Mucosa of descending colon (tissue), 3 donors: Measurements from ENCODE around the gene KIAA0753. TPM values are rescaled to one million over a fixed set of nuclear protein-coding genes. Genes with fewer than 3 reads are reported as not detected.

Experiments used
- ATAC-seq: fragments of 200-7000 bp; cut with Tn5 transposase; one replicate; pipeline ENCODE4 v1.9.1; 2020; ENCODE audit warnings: mild to moderate bottlenecking, moderate library complexity
- DNase-seq, 3 donors: peaks; one replicate each; pipeline ENCODE4 v3.0.0-alpha.2; 2020
- H3K36me3 ChIP-seq: fragments of 200-600 bp; one replicate; pipeline ENCODE4 v1.8.0; 2021; ENCODE audit warnings: low read depth, mild to moderate bottlenecking
- H3K4me1 ChIP-seq: fragments of 200-600 bp; one replicate; pipeline ENCODE4 v1.8.0; 2021; ENCODE audit warnings: low read depth, mild to moderate bottlenecking
- H3K4me3 ChIP-seq: fragments of 200-600 bp; one replicate; pipeline ENCODE4 v1.8.0; 2021; ENCODE audit warnings: mild to moderate bottlenecking
- H3K9me3 ChIP-seq: fragments of 200-600 bp; one replicate; pipeline ENCODE4 v1.8.0; 2021; ENCODE audit warnings: mild to moderate bottlenecking
- CTCF ChIP-seq: fragments of 200-600 bp; IDR thresholded peaks from one replicate; pipeline ENCODE4 v1.8.0; 2022; ENCODE audit warnings: antibody characterized with exemption, mild to moderate bottlenecking
- intact Hi-C, 2 donors: fragments of 100-400 bp; cut with DNase I in 1 of 2; cut with micrococcal nuclease in 1 of 2; formaldehyde crosslinking; loops; one replicate each; pipeline versions ENCODE4 v1.11.0 to v1.11.1; 2022; cut with DNase I, micrococcal nuclease
- total RNA-seq, 3 donors: library from RNA; stranded (reverse); fragmentation: NEBNext Ultra II Directional in 2 of 3; extraction: Animal tissue kit (Norgen Biotek cat#: 25700) in 2 of 3; gene quantifications; one replicate each; pipeline versions ENCODE4 v1.2.1 to v1.2.4, GENCODE V29; 2021 to 2023
- donor health status: DM: no; HTN: no; CAD: no; lungs with moderate emphysema.
- donor health status: DM: no; HTN: no; CAD: no.
- donor health status: DM: no; HTN: yes; CAD: no.

Gene KIAA0753
- total RNA-seq, 3 donors from 2014 or later = 15.5 to 22.8 (median 18.6) TPM

DNA sequence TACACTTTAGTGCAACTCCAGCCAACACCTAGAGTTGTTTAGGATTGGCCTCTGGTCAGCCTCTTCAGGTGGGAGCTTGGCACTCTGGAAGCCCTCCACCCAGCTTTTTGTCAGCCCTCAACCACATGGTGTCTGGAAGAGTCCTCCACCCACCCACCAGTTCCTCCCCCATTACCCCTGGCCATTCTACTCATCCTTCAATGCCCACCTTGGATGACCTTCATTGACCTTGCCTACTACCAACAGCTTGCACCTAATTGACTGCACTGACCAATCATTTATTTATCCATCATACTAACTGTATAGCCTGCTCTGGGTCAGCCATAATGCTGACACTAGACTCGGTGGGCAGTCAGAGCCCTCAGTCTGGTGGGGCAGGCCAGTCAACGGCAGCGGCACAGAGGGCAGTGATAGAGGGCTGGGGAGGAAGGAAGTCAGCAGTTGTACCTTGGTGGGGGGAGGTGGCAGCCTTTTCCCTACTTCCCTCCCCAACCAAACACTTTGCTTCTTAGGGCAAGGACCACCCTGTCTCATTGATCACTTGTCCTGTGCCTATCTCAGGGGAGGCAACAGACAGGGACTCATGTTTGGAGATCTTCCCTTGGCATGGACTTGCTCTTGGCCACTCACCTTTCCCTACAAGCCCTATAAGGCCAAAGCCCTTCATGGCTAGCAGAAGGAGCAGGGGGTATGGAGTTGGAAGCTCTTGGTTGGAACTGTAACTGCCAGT lies 43.4 kb upstream of the KIAA0753 start:
- intact Hi-C loops = no loop called here
- Histone ChIP-seq H3K9me3 (no peaks in the 10 kb centered on the region), H3K36me3 (no peaks in the 10 kb centered on the region), H3K4me3 (no peak overlapping the region), H3K4me1 (no peaks in the 10 kb centered on the region)
- TF ChIP-seq CTCF = no peak
- no peak for ATAC-seq
- peak in 1 of 3 donors; percentile 8 for DNase-seq

- TF ChIP-seq CTCF = no peak
- Histone ChIP-seq H3K9me3 (no peaks in the 10 kb centered on the region), H3K36me3 (no peaks in the 10 kb centered on the region), H3K4me1 (no peaks in the 10 kb centered on the region), H3K4me3 (no peak overlapping the region)
- DNase-seq = no peak
- intact Hi-C loops = no loop called here
- no peak for ATAC-seq
Observed at GRCh38 chr17:6683081-6683684, 42.7 kb upstream of the KIAA0753 start.

- Histone ChIP-seq H3K4me3 (no peak overlapping the region), H3K36me3 (no peaks in the 10 kb centered on the region), H3K4me1 (no peaks in the 10 kb centered on the region), H3K9me3 (no peaks in the 10 kb centered on the region)
- DNase-seq (peak in 1 of 3 donors; percentile 8), ATAC-seq (no peak)
- intact Hi-C loops = no loop called here
- TF ChIP-seq CTCF = no peak
Observed at GRCh38 chr17:6682339-6682738, 41.8 kb upstream of the KIAA0753 start.

GRCh38 chr17:6681671-6682070 lies 41.2 kb upstream of the KIAA0753 start:
- H3K9me3 ChIP-seq = no peaks in the 10 kb centered on the region
- ATAC-seq (no peak), DNase-seq (no peak)
- no peak for TF ChIP-seq CTCF
- H3K4me3 ChIP-seq = no peak overlapping the region
- no peaks in the 10 kb centered on the region for H3K4me1 ChIP-seq
- intact Hi-C loops = no loop called here
- H3K36me3 ChIP-seq = no peaks in the 10 kb centered on the region

DNA sequence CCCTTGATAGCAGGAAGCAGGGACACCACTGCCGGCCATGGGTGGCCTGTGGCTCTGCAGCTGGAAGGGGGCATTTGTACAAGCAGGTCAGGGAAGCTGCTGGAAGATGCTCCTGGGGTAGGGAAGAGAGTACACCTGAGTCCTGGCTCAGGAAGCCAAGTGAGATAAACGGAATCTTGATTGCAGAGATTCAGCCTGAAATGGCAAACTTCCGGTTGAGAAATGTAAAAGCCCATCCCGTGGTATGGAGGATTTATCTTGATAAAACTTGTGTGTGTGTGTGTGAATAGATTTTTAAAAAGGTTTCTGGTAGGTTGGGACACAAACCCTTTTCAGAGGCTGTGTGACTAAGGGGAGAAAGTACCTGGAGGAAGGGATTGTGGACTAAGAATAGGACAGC lies 40.7 kb upstream of the KIAA0753 start:
- Histone ChIP-seq H3K9me3 (no peaks in the 10 kb centered on the region), H3K4me1 (no peaks in the 10 kb centered on the region), H3K4me3 (no peak overlapping the region), H3K36me3 (no peaks in the 10 kb centered on the region)
- peak in 1 of 3 donors; percentile 4 for DNase-seq
- ATAC-seq = no peak
- no peak for TF ChIP-seq CTCF
- intact Hi-C loops = no loop called here
